SJSA1 (cell line): ENCODE data around the gene ZNF362. TPM values are rescaled to one million over a fixed set of nuclear protein-coding genes. Genes with fewer than 3 reads are reported as not detected.
A peak's percentile ranks its signal among the peaks of the same experiment; 100 is the strongest.

Source experiments
- DNase-seq, 2 experiments: peaks; one replicate each; pipeline ENCODE4 v3.0.0-alpha.2; 2015 to 2020; ENCODE audit warnings: low spot score in 2 of 2, low read depth in 1 of 2
- H3K27ac ChIP-seq: fragments of 250-450 bp; sonication (Bioruptor Pico); 2 replicates; pipeline ENCODE4 v1.5.1; 2020; ENCODE audit warnings: mild to moderate bottlenecking, moderate library complexity
- H3K27me3 ChIP-seq: fragments of 250-450 bp; sonication (Bioruptor Pico); replicated peaks from 2 replicates; pipeline ENCODE4 v1.5.1; 2020; ENCODE audit warnings: mild to moderate bottlenecking, moderate library complexity
- H3K36me3 ChIP-seq: fragments of 250-450 bp; sonication (Bioruptor Pico); 2 replicates; pipeline ENCODE4 v1.5.1; 2020; ENCODE audit warnings: mild to moderate bottlenecking
- H3K4me1 ChIP-seq: fragments of 250-450 bp; sonication (Bioruptor Pico); replicated peaks from 2 replicates; pipeline ENCODE4 v1.6.1; 2021; ENCODE audit warnings: mild to moderate bottlenecking
- H3K4me3 ChIP-seq: fragments of 250-450 bp; sonication (Bioruptor Pico); 2 replicates; pipeline ENCODE4 v1.5.1; 2020; ENCODE audit warnings: mild to moderate bottlenecking
- H3K9me3 ChIP-seq: fragments of 250-450 bp; sonication (Bioruptor Pico); replicated peaks from 2 replicates; pipeline ENCODE4 v1.5.1; 2020; ENCODE audit warnings: mild to moderate bottlenecking
- total RNA-seq: library from RNA; depleted of rRNA; stranded (reverse); fragments of >200 nt; shearing (Covaris generic); gene quantifications from 2 replicates; pipeline ENCODE4 v1.2.3, GENCODE V29; 2014; rRNA removed

ZNF362 gene
- total RNA-seq, 1 experiment from 2014 or later = 21.4 TPM

DNA sequence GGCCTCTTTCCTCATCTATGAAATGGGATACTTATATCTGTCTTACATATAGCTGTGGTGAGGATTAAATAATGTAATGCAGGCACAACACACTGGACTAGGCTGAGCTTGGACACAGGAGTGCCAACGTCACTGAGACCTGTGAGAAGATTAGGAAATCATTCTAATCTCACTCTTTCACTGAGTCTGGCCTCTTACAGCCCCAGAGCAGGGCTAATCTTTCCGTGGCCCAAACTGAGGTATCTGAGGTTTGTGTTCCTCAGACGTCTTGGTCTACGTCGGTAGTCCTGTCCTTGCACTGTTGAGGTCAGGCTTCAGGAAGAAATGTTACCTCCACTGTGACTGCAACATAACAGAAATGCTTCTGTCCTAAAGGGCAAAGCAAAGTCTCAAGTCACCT lies 87.2 kb downstream of the ZNF362 start:
- H3K27ac ChIP-seq = no peak overlapping the region
- H3K4me3 ChIP-seq = no peak overlapping the region
- DNase-seq = no peak

DNA sequence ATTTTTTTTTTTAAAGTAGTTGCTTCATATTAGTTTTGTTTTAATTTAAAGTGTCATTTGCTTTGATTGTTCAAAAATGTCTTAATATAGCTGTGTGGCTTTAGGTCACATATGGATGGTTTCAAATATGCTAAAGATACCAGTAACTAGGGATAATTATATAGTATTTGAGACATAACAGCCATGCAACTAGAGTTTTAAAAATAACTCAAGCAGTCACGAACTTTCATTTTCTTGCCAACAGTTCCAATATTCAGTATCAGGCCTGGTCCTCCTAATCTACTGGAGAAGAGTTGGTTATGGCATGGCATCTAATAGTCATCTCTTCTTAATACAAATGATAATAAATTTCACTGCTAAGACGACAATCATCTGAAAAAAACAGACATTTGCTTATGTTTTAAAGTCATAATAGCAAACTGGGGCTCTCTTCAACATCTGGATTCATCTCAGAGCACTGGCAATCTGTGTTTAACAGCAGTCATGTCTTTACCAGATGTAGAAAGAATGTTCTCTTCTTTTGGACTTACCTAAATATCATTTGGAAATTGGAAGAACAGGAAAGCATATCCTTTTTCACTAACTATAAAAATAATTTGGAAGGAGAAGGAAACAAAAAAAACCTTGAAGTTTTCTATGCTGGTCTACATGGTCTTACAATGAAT lies 88.7 kb downstream of the ZNF362 start:
- Histone ChIP-seq H3K4me1 (peaks cover 81% of the 10 kb centered on the region), H3K4me3 (no peak overlapping the region), H3K27me3 (no peaks in the 10 kb centered on the region), H3K9me3 (no peaks in the 10 kb centered on the region), H3K27ac (peak overlapping the region; percentile 81; the same call in 1 of the 2 replicates), H3K36me3 (peaks cover 76% of the 10 kb centered on the region)
- DNase-seq = no peak

More for the DNA sequence above, 87.2 kb downstream of the ZNF362 start:
- Histone ChIP-seq H3K27me3 (no peaks in the 10 kb centered on the region), H3K36me3 (peaks cover 80% of the 10 kb centered on the region), H3K9me3 (no peaks in the 10 kb centered on the region), H3K4me1 (peaks cover 94% of the 10 kb centered on the region)

DNA sequence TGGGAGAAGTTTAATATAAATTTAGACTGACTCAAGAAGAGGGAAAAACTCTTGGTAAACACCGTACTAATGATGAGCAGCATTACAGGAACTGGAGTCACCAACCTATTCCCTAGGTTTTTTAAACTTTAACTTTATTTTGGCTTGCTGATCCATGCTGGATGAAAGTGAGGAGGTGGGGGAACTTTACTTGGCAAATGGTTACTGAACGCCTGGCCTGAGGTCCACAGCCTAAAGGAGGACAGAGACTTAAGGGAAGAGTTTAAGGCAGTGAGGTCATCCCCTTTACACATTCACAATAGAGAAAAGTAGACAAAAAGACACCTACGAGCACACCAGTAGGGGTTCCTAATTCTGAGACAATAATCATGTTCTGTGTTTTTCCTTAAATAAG lies 90.2 kb downstream of the ZNF362 start:
- H3K4me3 ChIP-seq = peak overlapping the region; percentile 3; the same call in 1 of the 2 replicates
- peaks cover 78% of the 10 kb centered on the region for H3K4me1 ChIP-seq

DNA sequence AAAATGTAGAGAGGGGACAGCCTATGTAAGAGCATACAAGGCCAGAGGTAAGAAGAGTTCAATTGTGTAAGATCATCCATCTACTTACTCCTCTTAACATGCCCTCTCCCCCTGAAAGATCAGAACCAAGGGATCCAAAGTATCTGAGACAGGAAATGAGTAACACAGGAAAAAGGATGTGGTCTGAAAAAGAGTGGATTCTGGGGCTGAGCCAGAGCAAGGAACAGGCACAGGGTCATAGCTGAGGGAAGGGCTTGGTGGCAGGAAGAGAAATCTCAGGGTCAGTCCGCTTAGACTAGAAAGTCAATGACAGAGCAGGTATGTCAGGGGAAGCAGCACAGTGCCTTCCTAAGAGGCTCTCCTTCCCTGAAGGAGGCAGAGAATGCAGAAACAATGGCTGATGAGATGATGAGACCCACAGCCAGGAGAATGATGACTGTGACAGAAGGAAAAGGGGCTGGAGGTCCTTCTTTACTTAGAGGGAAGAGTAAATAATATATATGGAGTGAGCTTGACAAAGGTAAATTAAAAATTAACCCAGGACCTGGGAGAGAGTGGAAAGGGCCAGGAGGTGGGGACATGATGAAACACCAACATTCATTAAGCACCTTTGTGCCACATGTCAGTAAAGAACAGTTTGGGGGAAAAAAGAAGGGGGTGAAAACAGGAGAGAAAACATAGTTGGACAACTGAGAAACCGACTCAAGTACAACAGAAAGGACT lies 90.8 kb downstream of the ZNF362 start:
- H3K27ac ChIP-seq = peak overlapping the region; percentile 81
- DNase-seq = peak; percentile 85 to 94
- H3K9me3 ChIP-seq = no peaks in the 10 kb centered on the region
- no peaks in the 10 kb centered on the region for H3K27me3 ChIP-seq
- H3K4me1 ChIP-seq = peaks cover 72% of the 10 kb centered on the region
- peak overlapping the region; percentile 94 for H3K4me3 ChIP-seq
- H3K36me3 ChIP-seq = peaks cover 56% of the 10 kb centered on the region

More for the DNA sequence above, 90.2 kb downstream of the ZNF362 start:
- Histone ChIP-seq H3K9me3 (no peaks in the 10 kb centered on the region), H3K36me3 (peaks cover 61% of the 10 kb centered on the region), H3K27ac (peak overlapping the region; percentile 81), H3K27me3 (no peaks in the 10 kb centered on the region)
- DNase-seq = no peak

DNA sequence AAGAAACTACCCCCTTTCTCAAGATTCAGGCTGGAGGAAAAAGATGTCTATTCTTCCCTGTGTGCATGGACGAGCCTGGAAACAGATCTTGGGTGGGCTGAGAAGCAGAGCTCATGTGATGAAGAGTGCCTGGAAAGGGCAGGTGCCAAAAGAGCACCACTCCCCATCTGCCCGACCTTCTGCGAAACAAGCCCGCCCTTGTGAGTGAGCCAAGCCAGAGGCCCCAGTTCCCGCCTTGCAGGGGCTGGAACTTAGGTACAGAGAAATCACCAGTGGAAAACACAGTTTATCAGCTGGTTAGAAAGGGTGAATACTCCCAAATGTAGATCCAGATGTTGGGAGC lies 91.3 kb downstream of the ZNF362 start:
- H3K4me1 ChIP-seq = peaks cover 67% of the 10 kb centered on the region
- H3K4me3 ChIP-seq = peak overlapping the region; percentile 94
- peak overlapping the region; percentile 81 for H3K27ac ChIP-seq
- H3K27me3 ChIP-seq = no peaks in the 10 kb centered on the region
- DNase-seq = peak in 1 of 2 experiments; percentile 40
- H3K36me3 ChIP-seq = peaks cover 53% of the 10 kb centered on the region
- H3K9me3 ChIP-seq = no peaks in the 10 kb centered on the region

DNA sequence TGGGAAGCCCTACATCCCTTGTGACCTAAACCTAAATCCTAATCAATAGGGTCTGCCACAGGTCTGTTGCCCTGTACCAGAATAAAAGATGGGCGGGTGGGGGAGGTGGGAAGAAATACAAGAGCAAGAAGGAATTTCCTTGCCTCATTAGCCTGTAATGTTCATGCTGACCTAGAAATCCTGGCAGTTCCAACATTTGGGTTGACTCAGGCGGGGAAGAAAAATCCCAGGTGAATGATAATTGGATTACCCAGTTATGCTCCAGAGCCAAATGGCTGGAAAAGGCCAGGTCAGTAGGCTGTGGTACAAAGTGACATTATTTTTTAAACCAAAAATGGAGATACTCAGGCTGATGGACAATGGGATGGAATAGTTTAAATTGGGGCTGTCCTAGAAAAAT lies 91.9 kb downstream of the ZNF362 start:
- peaks cover 49% of the 10 kb centered on the region for H3K36me3 ChIP-seq
- no peaks in the 10 kb centered on the region for H3K27me3 ChIP-seq
- no peak for DNase-seq
- H3K4me1 ChIP-seq = peaks cover 62% of the 10 kb centered on the region
- H3K9me3 ChIP-seq = no peaks in the 10 kb centered on the region
- H3K27ac ChIP-seq = peak overlapping the region; percentile 81
- H3K4me3 ChIP-seq = peak overlapping the region; percentile 94

DNA sequence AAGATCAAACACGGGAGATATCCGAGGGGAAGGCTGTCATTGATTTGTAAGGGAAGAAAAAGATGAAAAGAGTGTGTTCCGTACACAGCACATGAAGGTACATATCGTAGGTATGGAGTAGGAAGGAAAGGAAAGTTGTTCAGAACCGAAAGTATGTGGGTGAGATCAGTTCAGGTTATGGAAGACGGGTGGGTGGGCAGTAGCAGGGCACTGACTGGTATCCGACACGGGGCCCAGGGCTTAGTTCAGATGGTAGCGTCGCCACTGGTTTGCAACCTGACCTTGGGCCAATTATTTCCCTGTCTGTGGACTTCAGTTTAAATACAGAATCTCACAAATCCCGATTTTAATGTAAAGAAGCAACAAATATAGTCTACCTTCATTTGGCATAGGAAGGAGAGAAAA lies 92.4 kb downstream of the ZNF362 start:
- H3K4me1 ChIP-seq = peaks cover 60% of the 10 kb centered on the region
- peak in 1 of 2 experiments; percentile 39 for DNase-seq
- peak overlapping the region; percentile 94 for H3K4me3 ChIP-seq
- H3K27me3 ChIP-seq = no peaks in the 10 kb centered on the region
- H3K9me3 ChIP-seq = no peaks in the 10 kb centered on the region
- peak overlapping the region; percentile 81 for H3K27ac ChIP-seq
- H3K36me3 ChIP-seq = peaks cover 46% of the 10 kb centered on the region

DNA sequence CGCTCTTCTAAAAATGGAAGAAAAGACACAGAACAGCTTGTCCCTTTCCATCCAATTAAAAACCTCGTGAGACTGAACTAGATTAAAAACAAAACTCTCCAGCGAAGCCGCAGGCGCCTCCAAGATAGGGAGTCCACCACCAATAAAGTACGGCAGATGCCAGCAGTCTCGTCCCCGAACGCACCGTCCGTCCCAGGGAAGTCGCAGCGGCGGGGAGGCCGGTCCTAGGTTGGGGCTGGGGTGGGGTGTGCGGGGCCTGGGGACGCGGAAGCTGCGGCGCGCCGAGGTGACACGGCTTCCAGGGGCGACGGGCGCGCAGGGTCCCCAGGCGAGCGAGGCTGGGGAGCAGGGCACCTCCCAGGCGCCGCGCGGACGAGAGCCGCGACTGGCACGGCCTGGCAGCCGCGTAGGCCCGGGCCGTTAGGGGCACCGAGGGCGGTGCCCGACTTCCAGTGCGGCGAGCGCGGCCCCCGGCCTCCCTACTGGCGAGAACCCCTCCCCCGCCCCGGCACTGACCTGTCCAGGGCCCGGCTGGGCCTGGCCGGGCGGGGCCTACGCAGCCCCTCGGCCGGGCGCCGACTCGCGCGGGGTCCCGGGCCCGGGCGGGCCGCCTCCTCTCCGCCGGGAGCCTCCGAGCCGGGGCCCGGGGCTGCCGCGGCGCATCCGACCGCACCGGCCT lies 92.9 kb downstream of the ZNF362 start:
- peak in 1 of 2 experiments; percentile 42 for DNase-seq
- H3K9me3 ChIP-seq = no peaks in the 10 kb centered on the region
- H3K27me3 ChIP-seq = no peaks in the 10 kb centered on the region
- H3K27ac ChIP-seq = peak overlapping the region; percentile 81
- H3K36me3 ChIP-seq = peaks cover 40% of the 10 kb centered on the region
- H3K4me1 ChIP-seq = peaks cover 54% of the 10 kb centered on the region
- H3K4me3 ChIP-seq = peak overlapping the region; percentile 94

DNA sequence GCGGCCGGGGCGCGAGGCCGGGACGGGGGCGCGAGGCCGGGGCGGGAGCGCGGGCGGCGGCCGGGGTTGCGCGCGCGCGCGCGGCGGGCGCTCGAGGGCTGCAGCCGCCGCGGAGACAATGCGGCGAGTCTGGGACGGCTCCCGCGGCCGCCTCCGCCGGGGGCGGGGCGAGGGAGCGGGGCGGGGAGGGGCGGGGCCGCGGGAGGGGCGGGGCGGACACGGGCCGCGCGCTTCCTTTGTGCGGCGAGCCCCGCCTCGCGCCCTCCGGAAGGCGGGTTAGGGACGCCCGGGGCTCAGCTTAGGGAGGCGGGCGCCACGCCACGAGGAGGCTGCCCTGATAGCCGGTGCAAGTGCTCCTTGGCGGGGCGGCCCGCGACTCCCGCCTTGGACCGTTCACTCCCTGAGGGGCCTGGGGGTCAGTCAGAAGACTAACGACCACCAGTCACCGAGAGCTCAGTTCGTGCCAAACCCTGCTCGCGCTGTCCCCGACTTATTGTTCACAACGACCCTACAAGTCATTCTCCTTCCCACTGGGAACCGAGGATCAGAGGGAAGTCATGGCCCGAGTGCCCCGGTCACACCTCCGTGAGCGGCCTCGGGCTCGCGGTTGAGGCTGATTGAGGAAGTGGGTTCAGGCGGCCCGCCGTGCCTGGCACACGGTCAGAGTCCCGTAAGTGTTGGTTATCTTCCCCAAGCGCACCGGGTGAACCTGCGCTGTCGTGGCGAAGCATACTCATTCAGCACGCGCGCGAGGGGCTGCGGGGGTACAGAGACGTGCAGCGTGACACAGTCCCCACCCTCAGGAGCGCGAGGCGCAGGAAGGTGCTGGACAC lies 93.7 kb downstream of the ZNF362 start:
- Histone ChIP-seq H3K4me3 (peak overlapping the region; percentile 94), H3K9me3 (no peaks in the 10 kb centered on the region), H3K27me3 (no peaks in the 10 kb centered on the region), H3K4me1 (peaks cover 46% of the 10 kb centered on the region), H3K36me3 (peaks cover 33% of the 10 kb centered on the region), H3K27ac (peak overlapping the region; percentile 53)
- DNase-seq = peak; percentile 75 to 83

Other genes with a start within 250 kb of the ZNF362 start
- gene AK2, start 219.6 kb upstream of the ZNF362 start, total RNA-seq = 230 and 391 TPM in 2 replicates
- gene AZIN2, start 175.3 kb upstream of the ZNF362 start, total RNA-seq = 3.0 and 9.7 TPM in 2 replicates
- 4.1 and 6.2 TPM in 2 replicates for gene TRIM62, start 74.4 kb upstream of the ZNF362 start, total RNA-seq
- not detected in 2 replicates for gene A3GALT2, start 64.6 kb downstream of the ZNF362 start, total RNA-seq
- gene PHC2, start 174.6 kb downstream of the ZNF362 start, total RNA-seq = 88.1 and 92.8 TPM in 2 replicates
- 5.3 and 8.5 TPM in 2 replicates for gene ZSCAN20, start 216.2 kb downstream of the ZNF362 start, total RNA-seq